Transverse colon (tissue), 4 donors: ENCODE measurements around the gene LDLRAP1. TPM values are rescaled to one million over a fixed set of nuclear protein-coding genes. Genes with fewer than 3 reads are reported as not detected.

Experiments
- DNase-seq: peaks from one replicate; pipeline ENCODE4 v3.0.0-alpha.2; 2019
- H3K27ac ChIP-seq, 4 donors: fragments of 200-600 bp; sonication (generic); 2 replicates each; pipeline ENCODE4 v1.5.1; 2016 to 2018; ENCODE audit warnings: inconsistent platforms in 4 of 4
- H3K27me3 ChIP-seq: fragments of 200-600 bp; sonication (generic); 2 replicates; pipeline ENCODE4 v1.5.1; 2017; ENCODE audit warnings: inconsistent platforms
- H3K36me3 ChIP-seq, 4 donors: fragments of 200-600 bp; sonication (generic); 2 replicates each; pipeline ENCODE4 v1.5.1; 2017 to 2019; ENCODE audit warnings: inconsistent platforms in 4 of 4
- H3K4me1 ChIP-seq, 4 donors: fragments of 200-600 bp; sonication (generic); 2 replicates each; pipeline ENCODE4 v1.5.1; 2017 to 2020; ENCODE audit warnings: inconsistent platforms in 4 of 4
- H3K4me3 ChIP-seq, 4 donors: fragments of 200-600 bp; sonication (generic); 1 replicate in 1 of 4; 2 replicates in 3 of 4; pipeline versions ENCODE4 v1.5.1 to v1.6.1; 2017 to 2019; ENCODE audit warnings: inconsistent platforms in 4 of 4
- H3K9me3 ChIP-seq, 2 donors: fragments of 200-600 bp; sonication (generic); 2 replicates each; pipeline ENCODE4 v1.5.1; 2017 to 2019; ENCODE audit warnings: inconsistent platforms in 2 of 2
- CTCF ChIP-seq, 5 experiments: fragments of 200-600 bp in 3 of 5; fragments of 450-650 bp in 2 of 5; sonication (generic) in 3 of 5; IDR thresholded peaks; 1 replicate in 2 of 5; 2 replicates in 3 of 5; pipeline ENCODE4 v1.5.1; 2016 to 2017; ENCODE audit warnings: antibody characterized with exemption in 5 of 5, inconsistent platforms in 3 of 5, mild to moderate bottlenecking in 2 of 5, moderate library complexity in 1 of 5
- EP300 ChIP-seq: sonication (generic); formaldehyde crosslinking; IDR thresholded peaks from one replicate; pipeline ENCODE4 v1.6.1; 2017; ENCODE audit warnings: antibody characterized with exemption, low read depth
- POLR2A ChIP-seq: fragments of 450-650 bp; IDR thresholded peaks from one replicate; pipeline ENCODE4 v1.6.1; 2016; ENCODE audit warnings: antibody characterized with exemption, mild to moderate bottlenecking, moderate library complexity
- POLR2AphosphoS5 ChIP-seq, 3 donors: sonication (generic); formaldehyde crosslinking; IDR thresholded peaks; one replicate each; pipeline ENCODE4 v1.6.1; 2016; ENCODE audit warnings: antibody characterized with exemption in 3 of 3
- whole genome bisulfite sequencing, 2 donors: methylation state at CpG; one replicate each; pipeline ENCODE4 v1.1.5; 2018; ENCODE audit warnings: low coverage in 1 of 2; 5-methylcytosine and 5-hydroxymethylcytosine counted together
- in situ Hi-C, 4 donors: fragments of 200-750 bp; cut with MboI; loops; one replicate each; pipeline versions ENCODE4 v1.15.0 to v1.15.1; 2017; ENCODE audit warnings: low sequenced_read_pairs in 3 of 4, low pct_ligation_motif_present in 1 of 4, low pct_unique_long_range_greater_than_20kb in 1 of 4
- intact Hi-C: fragments of 100-400 bp; cut with DNase I; formaldehyde crosslinking; loops from one replicate; pipeline ENCODE4 v1.15.1; 2023; ENCODE audit warnings: low total_unique reads
- total RNA-seq, 4 donors: library from RNA; depleted of rRNA; stranded (reverse); fragments of >200 nt; gene quantifications; one replicate each; pipeline ENCODE4 v1.1.0, GENCODE V29; 2016

LDLRAP1 gene
- total RNA-seq, 4 donors from 2014 or later: 24.9 to 75.6 (median 37.8) TPM

- in situ Hi-C loops (no loop called here), intact Hi-C loops (no loop called here)
- Histone ChIP-seq H3K4me3 (no peak overlapping the region), H3K27ac (no peak overlapping the region), H3K36me3 (no peaks in the 10 kb centered on the region), H3K9me3 (no peaks in the 10 kb centered on the region), H3K27me3 (no peaks in the 10 kb centered on the region), H3K4me1 (peaks cover 0 to 15% (median 9%) of the 10 kb centered on the region in 4 donors)
- 89 to 91% methylated on average over 1 to 2 of the region's 2 CpGs for WGBS, 2 donors
- TF ChIP-seq POLR2AphosphoS5 (IDR thresholded peaks at IDR 0.05) (no peak), EP300 (no peak), CTCF (IDR thresholded peaks at IDR 0.05) (no peak), POLR2A (no peak)
- DNase-seq: no peak
Observed at GRCh38 chr1:25575191-25575590, 31.8 kb downstream of the LDLRAP1 start.

- WGBS, 2 donors: 89 to 92% methylated on average over 5 to 18 of the region's 18 CpGs
- intact Hi-C loops: no loop called here
Observed at GRCh38 chr1:25576459-25577133, 33.2 kb downstream of the LDLRAP1 start.

DNA sequence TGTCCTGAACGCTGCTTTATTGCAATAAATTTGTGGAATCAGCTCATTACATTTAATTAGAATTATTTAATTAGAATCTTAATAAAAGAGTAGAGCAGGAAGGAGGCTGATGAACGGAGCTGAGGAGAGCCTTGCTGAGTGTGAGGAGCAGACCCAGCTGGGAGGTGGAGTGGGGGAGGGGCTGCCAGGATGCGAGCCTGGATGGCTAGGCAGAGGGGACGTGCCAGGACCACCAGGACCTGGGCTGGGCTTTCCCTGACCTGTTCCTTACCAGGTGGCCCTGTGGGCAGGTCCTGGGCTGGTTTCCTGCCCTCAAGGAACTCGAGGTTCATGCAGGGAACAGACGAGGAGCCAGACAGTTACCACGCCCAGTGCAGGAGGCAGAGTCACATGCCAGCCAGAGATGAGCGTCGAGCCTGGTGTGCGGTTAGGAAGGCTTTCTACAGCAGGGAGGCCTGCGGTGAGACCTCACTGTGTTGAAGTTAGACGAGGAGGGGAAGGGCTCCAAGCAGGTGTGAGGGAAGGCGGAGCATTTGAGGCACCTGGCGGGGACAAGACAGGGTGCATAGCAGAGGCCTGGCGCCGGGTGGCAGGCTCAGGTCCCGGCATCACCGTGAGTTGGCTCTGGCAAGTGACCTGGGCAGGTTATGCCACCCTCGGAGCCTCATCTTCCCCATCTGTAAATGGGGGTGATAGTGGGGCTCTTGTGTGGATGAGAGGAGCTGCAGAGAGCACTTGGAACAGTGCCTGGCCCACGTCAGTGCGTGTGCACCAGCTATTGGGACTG is 33.9 kb downstream of the LDLRAP1 start:
- peaks cover 0 to 15% (median 9%) of the 10 kb centered on the region in 4 donors for H3K4me1 ChIP-seq
- H3K4me3 ChIP-seq: no peak overlapping the region
- 71 to 79% methylated on average over 2 to 21 of the region's 21 CpGs for WGBS, 2 donors
- H3K9me3 ChIP-seq: no peaks in the 10 kb centered on the region
- H3K27me3 ChIP-seq: no peaks in the 10 kb centered on the region
- H3K36me3 ChIP-seq: no peaks in the 10 kb centered on the region
- in situ Hi-C loops (no loop called here), intact Hi-C loops (no loop called here)
- H3K27ac ChIP-seq: no peak overlapping the region
- no peak for TF ChIP-seq POLR2AphosphoS5 (IDR thresholded peaks at IDR 0.05)
- no peak for TF ChIP-seq CTCF (IDR thresholded peaks at IDR 0.05)
- no peak for TF ChIP-seq POLR2A
- no peak for TF ChIP-seq EP300
- no peak for DNase-seq

More at GRCh38 chr1:25576459-25577133, 33.2 kb downstream of the LDLRAP1 start:
- no peaks in the 10 kb centered on the region for H3K9me3 ChIP-seq
- H3K36me3 ChIP-seq: no peaks in the 10 kb centered on the region
- H3K27me3 ChIP-seq: no peaks in the 10 kb centered on the region
- in situ Hi-C loops: no loop called here
- TF ChIP-seq EP300 (no peak), CTCF (IDR thresholded peaks at IDR 0.05) (no peak), POLR2AphosphoS5 (IDR thresholded peaks at IDR 0.05) (no peak), POLR2A (no peak)
- H3K4me3 ChIP-seq: no peak overlapping the region
- DNase-seq: no peak
- peaks cover 0 to 15% (median 9%) of the 10 kb centered on the region in 4 donors for H3K4me1 ChIP-seq
- H3K27ac ChIP-seq: no peak overlapping the region
